Stimulated activated CD4-positive, alpha-beta T cell treated with anti-CD3 and anti-CD28 coated beads, Interleukin-4, amount 100 ng/mL, for 4 hours (primary cell): Measurements from ENCODE around the gene FAM107A.
"Not testable (repeated sequence)": the region's sequence is repeated elsewhere in the genome, so short reads cannot be mapped to it uniquely, and the experiment has no call there.

ENCODE experiments used
- DNase-seq, 2 experiments: peaks; one replicate each; pipeline ENCODE4 v3.0.0-alpha.2; 2020

FAM107A gene

GRCh38 chr3:58535531-58536500 lies 41.4 kb downstream of the FAM107A start:
- no peak for DNase-seq

DNA sequence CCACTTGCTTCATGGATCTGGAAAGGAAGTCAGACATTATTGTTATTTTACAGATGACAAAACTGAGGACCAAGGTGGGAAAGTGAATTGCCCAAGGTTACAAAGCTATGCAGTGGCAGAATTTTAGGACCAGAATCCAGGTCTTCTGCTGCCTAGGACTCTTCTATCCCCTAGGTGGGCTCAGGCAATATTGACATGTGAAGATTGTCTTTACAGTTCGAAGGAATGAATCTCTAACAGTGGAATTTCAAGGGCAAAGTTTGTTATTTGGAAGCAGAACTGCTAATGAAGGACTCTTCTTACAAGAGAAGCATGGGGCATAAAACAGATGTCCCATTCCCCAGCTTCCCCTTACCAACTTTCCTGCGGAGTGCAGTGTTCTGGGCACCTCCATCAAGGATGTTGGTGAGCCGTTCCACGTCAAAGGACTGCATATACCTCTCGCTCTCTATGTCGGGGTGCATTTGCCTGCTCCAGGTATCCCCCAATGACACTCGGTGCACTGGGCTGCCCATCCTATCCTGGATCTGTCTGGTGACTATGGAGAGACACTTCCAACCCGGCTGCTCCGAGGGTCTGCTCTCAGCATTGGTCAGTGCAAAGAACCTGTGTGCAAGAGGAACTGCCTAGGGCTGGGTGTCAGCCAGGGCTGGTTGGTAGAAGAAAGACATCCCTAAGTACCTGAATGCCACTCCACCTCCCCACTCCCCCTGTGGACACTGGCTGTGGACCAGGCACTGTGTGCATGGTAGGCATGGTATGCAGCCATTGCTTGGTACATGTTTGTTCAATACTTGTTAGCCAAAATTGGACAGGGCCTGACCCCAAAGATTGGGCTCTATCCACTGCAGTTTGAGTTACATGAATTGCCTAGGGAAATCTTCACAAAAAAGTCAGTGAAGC lies 42.3 kb downstream of the FAM107A start:
- DNase-seq, result no peak

DNA sequence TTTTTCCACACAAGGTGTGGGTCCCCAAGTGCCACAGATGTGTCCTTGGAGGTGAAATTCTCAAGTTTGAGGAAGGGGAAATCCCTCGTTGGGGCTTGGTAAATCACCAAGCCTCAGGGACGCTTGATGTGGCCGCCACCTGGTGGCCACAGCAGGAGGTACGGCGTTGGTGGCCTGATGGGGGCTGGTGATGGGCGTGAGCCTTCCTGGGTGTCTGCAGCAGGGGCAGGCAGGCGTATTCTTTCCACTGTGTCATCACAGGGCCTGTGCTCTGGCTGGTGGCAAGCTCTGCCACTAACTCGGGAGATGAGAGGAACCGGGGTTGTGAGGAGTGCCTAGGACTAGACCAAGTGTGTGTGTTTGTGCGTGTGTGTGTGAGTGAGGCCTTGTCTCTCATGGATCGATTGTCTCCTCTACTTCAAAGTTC lies 44.4 kb downstream of the FAM107A start:
- peak; percentile 76 to 87 for DNase-seq

GRCh38 chr3:58531956-58532355 lies 45.2 kb downstream of the FAM107A start:
- DNase-seq, result no peak

DNA sequence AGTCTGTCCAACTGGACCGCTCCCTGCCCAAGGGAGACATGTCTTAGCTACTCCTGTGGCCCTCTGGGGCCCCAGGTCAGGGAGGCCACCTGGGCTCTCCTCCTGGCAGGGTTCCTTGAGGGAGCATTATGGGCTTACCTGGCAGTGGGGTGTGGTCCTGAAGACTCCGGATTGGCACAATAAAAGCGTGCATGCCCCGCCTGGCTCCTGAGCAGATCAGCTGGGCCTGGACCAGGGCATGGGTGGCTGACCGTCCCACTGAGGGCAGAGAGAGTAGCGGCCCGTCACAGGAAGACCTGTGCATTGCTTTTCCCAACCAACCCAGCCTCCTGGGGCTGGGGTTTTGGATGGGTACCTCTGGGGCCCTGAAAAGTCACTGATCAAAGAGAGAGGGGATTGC lies 45.6 kb downstream of the FAM107A start:
- no peak for DNase-seq

- DNase-seq, result no peak
Measured at GRCh38 chr3:58530354-58530865, 46.8 kb downstream of the FAM107A start.

DNA sequence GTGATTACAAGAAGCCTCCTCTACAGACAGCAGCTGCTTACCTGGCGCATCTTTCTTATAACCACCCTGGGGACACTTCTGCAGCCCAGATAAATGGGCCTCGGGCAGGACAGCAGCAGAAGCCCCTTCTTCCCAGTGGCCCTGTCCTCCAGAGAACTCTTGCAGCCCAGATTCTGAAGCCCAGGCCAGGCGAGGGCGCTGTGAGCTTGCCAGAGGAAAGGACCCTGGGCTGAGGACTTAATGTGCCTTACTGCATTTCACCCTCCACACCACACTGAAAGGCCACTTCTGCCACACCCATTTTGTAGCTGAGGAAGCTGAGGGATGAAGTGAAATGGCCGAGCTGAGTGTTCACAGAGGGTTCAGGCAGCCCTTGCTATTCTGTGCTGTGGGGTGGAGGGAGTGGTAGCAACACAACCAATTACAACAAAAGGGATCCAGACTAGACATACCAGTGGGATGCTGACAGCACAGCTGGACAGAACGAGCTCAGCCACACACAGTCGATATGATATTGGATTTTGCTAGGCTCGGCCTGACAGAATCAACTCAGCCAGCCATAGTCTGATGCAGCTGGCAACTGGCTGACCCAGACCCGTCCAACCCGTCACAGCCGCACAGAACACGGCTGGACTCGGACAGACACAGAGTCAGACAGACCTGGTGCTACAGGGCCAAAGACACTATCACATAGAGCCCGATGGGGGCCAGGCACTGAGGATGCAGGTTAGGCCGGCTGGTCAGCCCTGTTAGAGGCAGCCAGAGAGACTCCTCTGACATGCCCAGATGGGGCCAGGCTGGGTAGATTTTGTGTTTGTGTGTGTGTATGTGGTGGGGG lies 47.5 kb downstream of the FAM107A start:
- DNase-seq, result no peak

DNA sequence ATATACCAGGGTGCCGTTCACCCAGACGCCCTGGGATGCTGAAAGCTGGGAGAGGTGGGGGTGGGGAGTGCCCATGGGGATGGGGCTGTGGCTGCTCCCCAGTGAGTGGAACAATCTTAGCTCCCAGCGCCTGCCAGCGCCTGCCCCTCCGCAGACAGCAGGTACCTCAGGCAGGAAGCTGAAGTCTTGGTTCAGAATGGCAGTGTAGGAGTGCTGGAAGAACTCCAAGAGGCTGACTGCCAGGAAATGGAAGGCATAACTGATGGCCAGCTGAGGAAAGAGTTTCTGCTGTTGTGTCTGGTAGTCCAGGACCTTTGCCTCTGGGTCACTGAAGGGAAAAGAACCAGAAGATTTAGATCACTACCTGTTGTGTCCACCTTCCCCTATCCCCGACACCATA lies 48.6 kb downstream of the FAM107A start:
- no peak for DNase-seq

GRCh38 chr3:58527440-58527839 lies 49.8 kb downstream of the FAM107A start:
- not testable (repeated sequence) for DNase-seq

DNA sequence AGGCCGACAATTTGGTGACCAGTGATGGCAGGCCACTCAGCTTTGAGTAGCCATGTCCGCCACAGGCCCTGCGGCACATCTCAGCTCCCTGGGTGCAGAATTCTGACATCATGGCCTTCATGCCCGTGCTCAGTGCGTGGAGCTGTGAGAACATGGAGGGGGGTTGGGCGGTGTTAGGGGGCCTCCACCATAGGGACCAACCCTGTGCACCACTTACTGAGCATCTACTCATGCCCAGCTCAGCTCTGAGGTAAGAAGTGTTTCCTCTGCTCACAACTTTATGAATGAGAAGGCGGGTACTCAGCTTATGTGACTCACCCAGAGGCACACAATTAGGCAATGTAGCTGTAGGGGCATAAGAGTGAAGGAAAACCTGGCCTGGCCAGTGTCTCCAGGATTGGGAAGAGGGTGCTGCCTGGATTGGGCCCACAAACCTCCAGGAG lies 50.7 kb downstream of the FAM107A start:
- DNase-seq, result no peak

DNA sequence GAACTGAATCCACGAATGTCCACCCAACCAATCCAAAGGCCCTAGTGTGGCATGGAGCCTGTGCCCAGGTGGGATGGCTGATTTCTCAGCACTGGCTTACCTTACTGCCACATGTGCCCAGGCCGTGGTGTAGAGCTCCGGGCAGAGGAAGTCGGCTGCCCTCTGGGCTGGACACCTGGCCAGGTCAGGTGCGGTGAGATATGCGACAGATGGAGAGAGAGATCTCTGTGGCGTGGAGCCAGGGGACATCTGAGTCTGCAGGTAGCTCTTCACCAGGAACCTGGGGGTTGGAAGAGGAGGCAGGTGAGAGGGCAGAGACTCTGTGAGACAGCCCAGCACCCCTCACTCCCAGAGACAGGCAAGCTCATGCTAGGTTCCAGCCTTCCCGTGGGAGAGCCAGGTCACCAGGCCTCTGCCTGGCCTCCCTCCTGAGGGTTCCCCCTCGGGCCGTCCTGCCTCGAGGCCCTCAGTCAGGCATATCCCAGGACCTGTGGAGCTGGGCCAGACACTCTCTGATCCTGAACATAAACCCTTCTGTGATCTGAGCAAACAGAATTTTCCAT lies 52.8 kb downstream of the FAM107A start:
- DNase-seq, result no peak

DNA sequence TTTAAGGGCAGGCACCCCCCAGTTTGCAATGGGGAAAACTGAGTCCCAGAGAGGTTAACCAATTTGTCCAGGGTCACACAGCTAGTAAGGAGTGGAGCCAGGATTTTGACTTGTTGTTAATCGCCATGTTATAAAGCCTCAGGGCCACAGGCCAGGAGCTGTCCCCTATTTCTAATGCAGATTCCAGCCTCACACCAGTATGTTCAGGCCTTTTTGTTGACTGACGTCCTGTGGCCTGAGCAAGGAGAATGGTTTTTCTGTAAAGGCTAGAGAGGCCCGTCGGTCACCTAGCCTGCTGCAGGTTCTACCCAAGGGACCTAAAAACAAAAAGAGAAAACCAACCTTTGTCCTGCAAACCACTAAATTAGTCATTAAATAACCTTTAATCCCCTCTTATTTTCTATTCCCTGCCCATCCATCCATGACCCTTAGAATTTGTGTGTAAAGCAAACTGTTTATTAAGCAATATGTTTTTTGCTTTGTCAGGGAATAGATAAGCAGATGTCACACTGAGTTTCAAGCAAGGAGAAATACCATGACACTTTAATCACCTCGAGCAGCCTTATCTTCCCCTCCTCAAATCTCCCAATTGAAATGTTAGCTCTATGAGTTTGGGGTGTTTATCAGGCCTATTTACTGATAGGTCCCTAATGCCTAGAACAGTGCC lies 54.3 kb downstream of the FAM107A start:
- no peak for DNase-seq

GRCh38 chr3:58521917-58522631 lies 55.1 kb downstream of the FAM107A start:
- no peak for DNase-seq

GRCh38 chr3:58521336-58521670 lies 55.9 kb downstream of the FAM107A start:
- DNase-seq, result no peak

GRCh38 chr3:58520403-58521335 lies 56.5 kb downstream of the FAM107A start:
- no peak for DNase-seq

GRCh38 chr3:58519668-58520402 lies 57.4 kb downstream of the FAM107A start:
- no peak for DNase-seq

DNA sequence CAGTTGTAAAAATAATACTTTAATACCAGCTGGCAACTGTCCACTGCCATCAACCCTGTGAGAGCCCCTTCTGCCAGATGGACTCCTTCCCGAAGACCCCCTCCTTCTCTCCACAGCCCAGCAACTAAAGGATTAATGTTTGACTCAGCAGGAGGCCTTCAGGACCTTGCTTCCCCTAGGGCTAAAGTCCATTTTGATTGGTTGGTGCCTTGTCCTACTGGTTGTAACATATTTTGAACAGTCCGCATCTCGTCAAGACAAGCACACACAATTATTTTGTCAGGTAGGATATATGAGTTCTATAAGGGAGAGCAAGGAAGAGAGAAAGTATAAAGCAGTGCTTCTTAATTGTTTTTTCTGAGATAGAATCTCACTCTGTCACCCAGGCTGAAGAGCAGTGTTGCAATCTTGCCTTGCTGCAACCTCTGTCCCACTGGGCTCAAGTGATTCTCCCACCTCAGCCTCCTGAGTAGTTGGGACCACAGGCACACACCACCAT lies 58.9 kb downstream of the FAM107A start:
- DNase-seq, result no peak

DNA sequence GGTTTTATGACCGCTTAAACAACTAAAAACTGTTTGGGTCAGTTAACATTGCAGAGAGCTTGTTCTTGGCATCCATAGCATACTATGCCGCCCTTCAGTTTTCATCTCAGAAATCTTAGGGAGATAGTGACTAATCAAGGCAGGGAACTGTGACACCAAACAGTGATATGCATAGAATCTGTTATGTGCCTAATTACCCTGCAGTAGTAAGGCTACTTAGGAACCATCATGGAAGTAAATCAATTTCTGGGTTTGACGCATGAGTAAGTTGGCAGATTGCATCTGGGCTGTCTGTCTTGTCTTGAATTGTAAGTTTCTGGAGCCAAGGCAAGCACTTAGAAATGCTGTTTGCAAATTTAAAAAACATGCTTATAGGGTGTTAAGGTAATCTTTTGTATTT lies 62.8 kb downstream of the FAM107A start:
- DNase-seq, result no peak
